Keratinocyte (primary cell): ENCODE data around the gene EIF5B.

Source experiments
- CTCF ChIP-seq, 3 experiments: IDR thresholded peaks in 1 of 3; conservative IDR thresholded peaks in 1 of 3; optimal IDR thresholded peaks in 1 of 3; 2 replicates in 2 of 3; 3 replicates in 1 of 3; pipeline versions ENCODE3 to v1.5.1; 2011; ENCODE audit warnings: low read length in 3 of 3, mild to moderate bottlenecking in 3 of 3, moderate library complexity in 2 of 3, control low read depth in 1 of 3, inconsistent platforms in 1 of 3; ENCODE audit not compliant: insufficient read depth in 2 of 3; ENCODE audit errors: extremely low read depth in 1 of 3
- EZH2 ChIP-seq: IDR thresholded peaks from one replicate; pipeline ENCODE4 v1.6.1; 2012; ENCODE audit warnings: inconsistent platforms, mild to moderate bottlenecking, low read length, moderate library complexity

- TF ChIP-seq CTCF (optimal IDR thresholded peaks at IDR 0.05 in 1 of 3, IDR thresholded peaks at IDR 0.05 in 1 of 3, conservative IDR thresholded peaks at IDR 0.05 in 1 of 3; ENCODE audit: extremely low read depth in 1 of 3, insufficient read depth in 2 of 3, low read length in 3 of 3) (peak; percentile 56 to 80 (median 59)), EZH2 (no peak)
Measured at GRCh38 chr2:99337113-99338028, at the start of gene EIF5B.
